Endometrial microvascular endothelial cells (primary cell): ENCODE data around the gene C11orf54. TPM values are rescaled to one million over a fixed set of nuclear protein-coding genes. Genes with fewer than 3 reads are reported as not detected.

Experiments used
- in situ Hi-C: cut with HindIII; loops from 2 replicates; pipeline ENCODE4 v1.10.0; 2017; ENCODE audit warnings: low sequenced_read_pairs, low pct_unique_long_range_greater_than_20kb; ENCODE audit errors: inconsistent ontology term
- total RNA-seq: library from RNA; depleted of rRNA; stranded (reverse); fragments of >200 nt; gene quantifications from one replicate; pipeline ENCODE4 v1.2.3, GENCODE V29; 2015; ENCODE audit errors: inconsistent ontology term

C11orf54 gene
- total RNA-seq = 10.0 TPM

DNA sequence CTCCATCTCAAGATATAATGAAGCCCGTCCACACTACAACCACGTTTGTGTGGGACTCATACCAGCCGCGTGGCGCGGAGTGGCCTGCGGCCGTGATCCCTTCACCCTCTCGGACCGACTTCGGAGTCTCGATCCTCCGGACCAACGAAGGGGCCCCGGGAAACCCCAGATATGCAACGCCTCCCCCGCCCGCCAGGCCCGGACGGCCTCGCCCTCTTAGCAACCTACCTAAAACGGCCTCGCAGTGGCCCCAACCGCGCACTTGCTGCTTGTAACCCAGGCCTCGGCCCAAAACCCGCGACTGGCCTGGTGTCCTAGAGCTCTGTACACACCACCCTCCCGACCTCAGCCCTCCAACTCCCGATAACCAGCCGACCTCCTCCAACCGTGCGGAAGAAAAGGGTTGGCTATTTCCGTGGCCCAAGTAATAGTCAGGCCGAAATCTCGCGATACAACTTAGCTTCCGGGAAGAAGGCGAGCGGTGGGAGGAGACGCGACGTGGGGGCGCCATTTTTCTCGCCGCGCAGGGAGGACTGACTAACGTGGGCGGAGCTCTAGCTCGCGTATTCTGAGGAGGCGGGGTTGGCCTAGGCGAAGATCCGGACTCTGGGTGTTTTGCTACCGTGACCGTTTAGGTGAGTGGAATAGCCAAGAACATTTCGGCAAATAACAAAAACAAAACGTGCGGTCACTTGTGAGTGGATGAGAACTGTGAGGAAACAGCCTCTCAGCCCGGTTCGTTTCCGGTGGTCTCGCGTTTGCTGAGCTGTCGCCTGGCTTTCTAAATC, at the start of gene C11orf54, which contains the start of gene TAF1D:
Gene C11orf54, plus strand, starts transcription at position 579 of the 788 bp plus-strand sequence. CDS start 5,722 bp downstream, outside the sequence.
Gene TAF1D, minus strand, starts transcription at position 402 of the 788 bp plus-strand sequence. CDS start 2,191 bp downstream, outside the sequence.
- in situ Hi-C loops = no loop called here

DNA sequence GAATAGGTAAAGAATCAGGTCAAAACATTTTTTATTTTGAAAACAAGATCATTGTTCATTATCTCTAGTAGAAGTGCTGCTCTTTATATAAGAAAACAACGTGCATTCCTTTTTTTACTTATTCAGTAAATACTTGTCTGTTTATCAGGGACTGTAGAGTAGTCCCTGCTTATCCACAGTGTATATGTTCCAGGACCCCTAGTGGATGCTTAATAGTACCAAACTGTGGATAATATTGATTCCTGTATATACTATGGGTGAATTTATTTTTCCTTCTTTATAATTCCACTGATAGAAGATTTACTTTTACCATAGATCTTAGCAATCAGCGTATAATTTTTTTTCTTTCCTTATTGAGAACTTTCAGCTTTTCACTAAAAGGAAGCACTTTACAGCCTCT, 47.4 kb upstream of the C11orf54 start:
- in situ Hi-C loops = no loop called here

DNA sequence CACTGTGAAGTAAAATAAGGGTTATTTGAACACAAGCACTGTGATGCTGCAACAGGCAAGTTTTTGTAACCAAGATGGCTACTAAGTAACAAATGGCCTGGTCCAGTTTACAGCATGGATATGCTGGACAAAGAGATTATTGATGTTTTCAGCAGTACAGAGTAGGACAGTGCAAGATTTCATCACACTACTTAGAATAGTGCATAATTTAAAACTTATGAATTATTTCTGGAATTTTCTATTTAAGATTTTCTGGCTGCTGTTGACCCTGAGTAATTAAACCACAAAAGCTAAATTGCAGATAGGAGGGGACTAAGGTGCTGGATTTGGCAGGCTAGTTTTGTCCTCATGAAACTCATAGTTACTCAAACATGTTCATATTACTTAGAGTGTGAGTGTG, 46.9 kb upstream of the C11orf54 start:
- in situ Hi-C loops = no loop called here

GRCh38 chr11:93697611-93698010, 43.9 kb upstream of the C11orf54 start:
- in situ Hi-C loops = no loop called here

- in situ Hi-C loops = no loop called here
Observed at GRCh38 chr11:93700830-93701229, 40.6 kb upstream of the C11orf54 start.

GRCh38 chr11:93704237-93704636, 37.2 kb upstream of the C11orf54 start:
- in situ Hi-C loops = no loop called here

DNA sequence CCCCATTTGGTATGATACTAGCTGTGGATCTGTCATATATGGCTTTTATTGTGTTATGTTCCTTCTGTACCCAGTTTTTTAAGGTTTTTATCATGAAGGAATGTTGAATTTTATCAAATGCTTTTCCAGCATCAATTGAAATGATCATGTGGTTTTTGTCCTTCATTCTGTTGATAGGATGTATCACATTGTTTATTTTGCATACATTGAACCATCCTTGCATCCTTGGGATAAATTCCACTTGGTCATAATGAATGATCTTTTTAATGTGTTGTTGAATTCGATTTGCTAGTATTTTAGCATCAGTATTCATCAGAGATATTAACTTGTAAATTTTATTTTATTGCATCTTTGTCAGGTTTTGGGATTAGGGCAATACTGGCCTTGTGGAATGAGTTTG, 31.2 kb upstream of the C11orf54 start:
- in situ Hi-C loops = no loop called here

GRCh38 chr11:93712678-93713077, 28.8 kb upstream of the C11orf54 start:
- in situ Hi-C loops = no loop called here

DNA sequence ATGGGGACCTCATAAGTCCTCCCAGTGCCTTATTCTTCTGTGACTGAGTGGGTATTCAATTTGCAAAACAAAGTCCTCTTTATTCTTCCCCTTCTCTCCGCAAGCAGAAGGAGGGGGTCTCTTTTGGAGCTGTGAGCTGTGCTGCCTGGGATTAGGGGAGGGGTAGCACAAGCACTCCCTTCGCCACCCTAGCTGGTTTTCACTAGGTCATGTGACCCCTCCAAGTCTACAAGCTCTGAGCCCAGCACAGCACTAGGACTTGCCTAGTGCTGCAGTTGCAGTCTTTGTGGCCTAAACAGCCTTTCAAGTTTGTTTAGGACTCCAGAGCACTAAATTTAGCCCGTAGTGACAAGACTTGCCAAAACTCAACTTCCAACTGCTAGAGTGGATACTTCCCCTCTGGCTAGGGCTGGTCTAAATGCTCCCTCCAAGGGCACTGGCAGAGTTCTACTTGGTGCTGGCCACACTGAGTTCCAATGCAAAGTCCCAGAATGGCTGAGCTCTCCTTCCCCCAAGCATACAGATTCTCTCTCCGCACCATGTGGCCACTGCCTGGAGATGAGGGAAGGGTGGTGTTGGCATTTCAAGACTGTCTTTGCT, 25.6 kb upstream of the C11orf54 start:
- in situ Hi-C loops = no loop called here

- in situ Hi-C loops = no loop called here
Observed at GRCh38 chr11:93717501-93717900, 24.0 kb upstream of the C11orf54 start.

DNA sequence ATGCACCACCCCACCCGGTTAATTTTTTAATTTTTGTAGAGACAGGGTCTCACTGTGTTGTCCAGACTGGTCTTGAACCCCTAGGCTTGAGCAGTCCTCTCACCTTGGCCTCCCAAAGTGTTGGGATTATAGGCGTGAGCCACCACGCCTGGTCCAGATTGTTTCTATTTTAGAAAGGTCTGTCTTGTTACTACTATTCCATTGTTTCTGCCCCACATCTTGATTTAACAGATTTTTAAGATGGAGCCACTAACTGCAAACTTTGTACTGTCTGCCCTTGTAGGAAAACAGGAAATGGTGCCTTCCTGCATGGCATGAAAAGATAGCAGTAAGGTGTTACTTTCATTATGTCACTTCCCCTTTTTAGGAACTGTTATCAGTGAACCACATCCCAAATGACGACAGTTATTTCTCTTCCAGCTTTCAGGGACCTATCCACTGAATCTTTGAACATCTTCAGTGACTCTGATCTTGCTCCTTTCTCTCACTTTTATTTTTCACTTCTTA, 23.4 kb upstream of the C11orf54 start:
- in situ Hi-C loops = no loop called here

DNA sequence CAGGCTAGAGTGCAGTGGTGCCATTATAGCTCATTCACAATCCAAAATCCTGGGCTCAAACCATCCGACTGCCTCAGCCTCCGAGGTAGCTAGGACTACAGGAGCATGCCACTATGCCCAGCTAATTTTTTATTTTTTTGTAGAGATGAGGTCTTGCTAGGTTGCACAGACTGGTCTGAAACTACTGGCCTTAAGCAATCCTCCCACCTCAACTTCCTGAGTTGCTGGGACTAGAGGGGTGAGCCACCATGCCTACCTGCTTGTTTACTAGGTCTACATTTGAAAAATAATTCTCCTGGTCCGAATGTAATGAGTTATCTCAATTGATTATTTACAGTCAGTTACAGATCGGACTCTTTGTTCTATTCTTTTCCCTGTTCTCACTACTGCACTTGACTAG, 22.2 kb upstream of the C11orf54 start:
- in situ Hi-C loops = no loop called here

- in situ Hi-C loops = no loop called here
Observed at GRCh38 chr11:93720522-93720921, 20.9 kb upstream of the C11orf54 start.

- in situ Hi-C loops = no loop called here
Observed at GRCh38 chr11:93724089-93724488, 17.4 kb upstream of the C11orf54 start.

DNA sequence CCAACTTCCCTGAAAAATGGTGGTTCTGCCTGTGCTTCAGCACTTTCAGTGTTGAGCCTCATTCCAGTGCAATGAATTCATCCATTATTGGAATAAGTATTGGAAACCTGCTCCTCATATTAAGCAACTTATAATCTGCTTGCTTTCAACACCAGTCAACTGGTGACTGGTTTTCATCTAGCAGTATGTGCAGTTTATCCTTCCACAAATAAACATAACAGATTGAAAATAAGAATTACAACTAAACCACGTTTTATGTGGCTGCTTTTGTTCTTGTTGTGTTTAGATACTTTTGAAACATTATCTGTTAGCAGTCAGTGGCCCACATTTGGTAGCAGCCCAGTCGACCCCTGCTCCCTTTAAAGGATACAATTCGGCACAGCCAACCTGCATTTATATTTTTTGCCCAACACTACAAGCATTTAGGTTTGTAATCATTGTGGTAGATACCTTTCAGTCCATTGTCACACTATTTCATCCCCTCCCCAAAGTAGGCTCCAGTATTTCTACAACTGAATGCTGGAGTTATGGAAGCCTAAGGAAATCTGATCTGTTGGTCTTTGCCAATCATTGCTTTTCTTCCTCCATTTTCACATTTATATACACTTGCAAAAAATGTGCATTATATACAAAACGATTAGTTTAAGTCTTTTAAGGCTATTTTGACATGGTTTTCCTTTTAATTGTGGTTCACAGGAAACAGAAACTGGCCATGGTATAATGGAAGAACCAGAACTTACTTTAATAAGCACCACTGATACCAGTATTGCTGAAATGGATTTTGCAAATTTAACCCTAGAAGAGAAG, 13.3 kb upstream of the C11orf54 start:
- in situ Hi-C loops = no loop called here

DNA sequence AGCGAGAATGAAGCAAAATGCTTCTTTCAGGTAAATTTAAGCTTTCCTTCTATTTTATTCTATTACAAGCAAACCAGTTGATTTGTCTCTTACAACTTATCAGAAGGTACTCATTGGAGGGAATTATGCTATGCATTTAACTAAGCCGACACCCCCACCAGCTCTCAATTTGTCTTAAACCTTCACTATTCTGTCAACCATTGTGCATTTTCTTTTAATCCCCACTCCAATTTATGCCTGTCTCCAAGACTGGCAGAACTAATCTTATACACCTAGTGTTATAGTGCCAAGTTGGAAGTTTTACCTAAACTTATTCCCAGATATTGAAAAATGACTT, 12.7 kb upstream of the C11orf54 start:
- in situ Hi-C loops = no loop called here

GRCh38 chr11:93729129-93729616, 12.3 kb upstream of the C11orf54 start:
- in situ Hi-C loops = no loop called here

- in situ Hi-C loops = no loop called here
Observed at GRCh38 chr11:93730108-93731107, 11.1 kb upstream of the C11orf54 start.
